TTC549 (cell line): ENCODE results near the gene SEMA3B.
"Not testable (repeated sequence)": the region's sequence is repeated elsewhere in the genome, so short reads cannot be mapped to it uniquely, and the experiment has no call there.

ENCODE experiments used
- FAIRE-seq: peaks from 2 replicates; lab custom pipeline; 2012; peaks lifted over from hg19 to GRCh38; lab: Jason Lieb, UNC

The SEMA3B gene

GRCh38 chr3:50238549-50239026 lies 30.4 kb upstream of the SEMA3B start:
- no peak for FAIRE-seq

- FAIRE-seq = no peak
These were observed 29.3 kb upstream of the SEMA3B start for GRCh38 chr3:50239649-50240048.

GRCh38 chr3:50241163-50241562 lies 27.8 kb upstream of the SEMA3B start:
- FAIRE-seq = no peak

- no peak for FAIRE-seq
These were observed 27.1 kb upstream of the SEMA3B start for GRCh38 chr3:50241713-50242380.

- no peak for FAIRE-seq
These were observed 26.6 kb upstream of the SEMA3B start for GRCh38 chr3:50242381-50242770.

GRCh38 chr3:50242851-50243542 lies 25.9 kb upstream of the SEMA3B start:
- FAIRE-seq = no peak

DNA sequence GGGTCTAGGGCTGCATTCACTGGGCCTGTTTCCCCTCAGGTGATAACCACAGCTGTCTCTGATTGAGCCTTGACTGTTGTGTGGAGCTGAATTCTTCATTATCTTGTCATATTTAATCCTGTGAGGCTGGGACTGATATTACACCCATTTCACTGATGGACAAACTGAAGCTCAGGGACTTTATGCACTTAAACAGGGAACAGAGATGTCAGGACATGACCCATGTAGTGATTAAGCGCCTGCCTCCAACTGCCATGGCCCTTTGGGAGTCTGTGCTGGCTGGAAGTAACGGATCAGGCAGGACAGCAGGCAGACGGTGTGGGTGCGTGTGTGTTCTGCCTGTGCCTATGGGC lies 25.4 kb upstream of the SEMA3B start:
- no peak for FAIRE-seq

- not testable (repeated sequence) for FAIRE-seq
These were observed 24.1 kb upstream of the SEMA3B start for GRCh38 chr3:50244813-50245212.

GRCh38 chr3:50245251-50245745 lies 23.6 kb upstream of the SEMA3B start:
- no peak for FAIRE-seq

DNA sequence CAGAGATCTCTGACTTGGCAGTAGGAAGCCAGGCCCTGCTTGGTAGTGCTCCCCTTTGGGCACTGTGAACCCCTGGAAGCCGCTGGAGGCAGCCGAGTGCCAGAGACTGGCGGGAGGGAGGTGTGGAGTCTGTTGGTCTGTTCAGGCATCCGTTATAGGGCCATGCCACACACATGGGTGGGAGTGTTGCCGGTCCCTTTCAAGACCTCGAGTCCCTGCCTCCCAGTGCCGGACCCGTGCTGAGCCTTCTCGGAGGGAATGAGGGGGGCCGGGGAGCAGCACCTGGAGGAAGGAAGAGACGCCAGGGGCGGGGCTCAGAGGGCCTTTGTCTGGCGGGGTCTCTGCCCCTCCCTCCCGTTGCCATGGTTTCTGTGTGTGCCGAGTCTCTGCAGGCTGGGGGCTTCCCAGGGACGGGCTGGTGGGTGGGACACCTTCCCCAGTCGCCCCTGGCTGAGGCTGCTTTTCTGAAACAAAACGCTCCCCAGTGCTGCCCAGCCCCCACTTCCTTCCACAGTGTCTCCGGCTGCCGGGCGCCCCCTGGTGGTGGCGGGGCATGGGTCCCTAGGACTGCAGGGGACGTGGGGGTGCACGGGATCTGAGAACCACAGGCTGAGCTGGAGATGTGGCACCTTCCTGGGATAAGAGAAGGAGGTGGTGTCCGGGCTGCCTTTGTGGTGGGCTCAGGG lies 23.0 kb upstream of the SEMA3B start:
- no peak for FAIRE-seq

GRCh38 chr3:50246517-50246954 lies 22.4 kb upstream of the SEMA3B start:
- no peak for FAIRE-seq

DNA sequence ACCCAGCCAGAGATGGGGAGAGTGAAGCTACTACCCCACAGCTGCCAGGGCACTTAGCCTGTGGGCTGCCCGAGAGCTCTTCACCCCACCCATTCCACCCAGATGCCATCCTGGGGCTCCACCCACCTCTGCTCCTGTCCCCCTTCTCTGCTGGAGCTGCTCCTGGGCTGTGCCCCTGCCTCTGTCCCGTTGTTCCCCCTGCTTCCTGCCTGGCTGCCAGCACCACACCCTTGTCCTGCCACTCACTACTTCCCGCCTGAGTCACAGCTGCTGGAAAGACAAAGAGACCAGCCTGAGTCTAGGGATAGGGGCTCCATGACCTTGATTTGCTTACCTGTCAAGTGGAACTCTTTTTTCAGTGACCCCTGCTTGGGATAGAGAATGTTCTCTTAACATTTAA lies 20.6 kb upstream of the SEMA3B start:
- FAIRE-seq = no peak

DNA sequence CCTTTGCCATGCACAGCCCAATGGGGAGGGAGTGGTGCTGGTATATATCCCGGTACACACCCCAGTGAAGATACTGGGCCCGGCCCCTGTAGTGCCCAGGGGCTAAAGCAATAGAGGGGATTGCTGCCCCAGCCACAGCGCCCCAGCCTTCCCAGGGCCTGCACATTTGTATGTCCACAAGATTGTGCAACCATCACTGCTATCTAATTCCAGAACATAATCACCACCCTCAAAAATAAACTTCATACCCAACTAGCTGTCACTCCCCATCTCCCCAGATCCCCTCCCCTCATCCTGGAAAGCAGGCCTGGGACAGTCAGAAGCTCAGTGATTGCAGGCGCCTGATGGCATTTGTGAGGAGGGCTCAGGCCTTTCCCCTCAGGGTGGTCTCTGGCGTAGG lies 19.5 kb upstream of the SEMA3B start:
- FAIRE-seq = no peak

DNA sequence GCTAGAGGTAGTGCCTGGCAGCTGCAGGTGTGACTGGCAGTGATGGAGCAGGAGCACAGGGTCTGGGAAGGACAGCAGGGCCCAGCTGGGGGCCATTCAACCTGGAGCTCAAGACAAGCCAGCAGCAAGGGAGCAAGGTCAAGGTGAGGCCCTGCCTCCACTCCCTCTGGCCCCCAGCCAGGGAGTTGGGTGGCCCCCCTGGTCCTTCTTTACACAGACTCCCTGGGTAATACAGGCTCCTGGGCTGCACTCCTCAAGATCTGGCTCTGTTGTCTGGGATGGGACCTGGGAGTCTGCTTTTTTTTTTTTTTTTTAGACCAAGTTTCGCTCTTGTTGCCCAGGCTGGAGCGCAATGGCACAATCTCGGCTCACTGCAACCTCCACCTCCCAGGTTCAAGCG lies 18.4 kb upstream of the SEMA3B start:
- no peak for FAIRE-seq

- no peak for FAIRE-seq
These were observed 17.7 kb upstream of the SEMA3B start for GRCh38 chr3:50251220-50251619.

DNA sequence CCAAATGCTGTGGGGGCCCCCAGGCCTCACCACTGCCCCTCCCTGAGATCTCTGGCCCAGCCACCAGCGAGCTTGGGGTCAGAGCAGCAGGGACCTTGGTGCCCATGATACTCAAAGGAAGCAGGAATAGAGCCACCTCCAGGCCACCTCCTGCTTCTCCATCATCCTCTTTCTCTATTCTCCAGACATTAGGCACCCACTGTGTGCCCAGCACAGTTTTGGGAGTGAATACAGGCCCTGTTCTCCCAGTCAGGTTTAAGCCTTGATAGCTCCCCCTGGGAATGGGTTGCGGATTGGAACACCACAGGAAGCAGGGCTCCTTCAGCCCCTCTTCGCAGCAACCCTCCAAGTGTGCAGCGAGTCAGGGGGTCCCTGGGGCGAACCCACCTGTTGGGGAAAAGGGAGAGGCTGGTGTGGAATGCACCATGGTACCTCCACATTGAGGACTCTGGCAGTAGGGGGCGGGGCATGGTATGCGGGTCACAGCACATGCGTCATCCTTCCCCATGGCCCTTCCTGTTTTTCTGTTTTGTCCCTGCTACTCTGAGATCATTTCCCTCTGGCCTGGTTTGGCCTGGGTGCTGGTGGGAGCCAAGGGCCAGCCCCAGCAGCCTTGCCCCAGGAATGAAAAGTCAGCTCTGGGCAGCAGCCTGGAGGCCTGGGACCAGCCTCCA lies 14.2 kb upstream of the SEMA3B start:
- no peak for FAIRE-seq

DNA sequence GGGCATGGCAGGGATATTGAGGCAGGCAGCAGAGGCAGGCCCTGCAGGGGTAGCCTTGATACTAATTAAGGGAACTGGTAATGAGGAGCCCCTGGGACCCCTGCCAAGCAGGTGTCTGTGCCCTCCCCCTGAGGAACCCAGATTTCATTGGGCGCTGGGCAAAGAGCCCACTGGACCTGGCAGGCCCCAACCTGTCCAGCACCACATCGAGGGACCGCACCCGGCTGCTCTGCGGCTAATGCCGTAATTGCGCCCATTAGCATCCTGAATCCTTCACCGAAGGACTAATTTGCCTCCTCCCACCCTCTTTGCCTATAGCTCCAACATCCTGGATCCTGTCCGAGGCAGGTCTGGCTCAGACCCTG lies 13.7 kb upstream of the SEMA3B start:
- no peak for FAIRE-seq

DNA sequence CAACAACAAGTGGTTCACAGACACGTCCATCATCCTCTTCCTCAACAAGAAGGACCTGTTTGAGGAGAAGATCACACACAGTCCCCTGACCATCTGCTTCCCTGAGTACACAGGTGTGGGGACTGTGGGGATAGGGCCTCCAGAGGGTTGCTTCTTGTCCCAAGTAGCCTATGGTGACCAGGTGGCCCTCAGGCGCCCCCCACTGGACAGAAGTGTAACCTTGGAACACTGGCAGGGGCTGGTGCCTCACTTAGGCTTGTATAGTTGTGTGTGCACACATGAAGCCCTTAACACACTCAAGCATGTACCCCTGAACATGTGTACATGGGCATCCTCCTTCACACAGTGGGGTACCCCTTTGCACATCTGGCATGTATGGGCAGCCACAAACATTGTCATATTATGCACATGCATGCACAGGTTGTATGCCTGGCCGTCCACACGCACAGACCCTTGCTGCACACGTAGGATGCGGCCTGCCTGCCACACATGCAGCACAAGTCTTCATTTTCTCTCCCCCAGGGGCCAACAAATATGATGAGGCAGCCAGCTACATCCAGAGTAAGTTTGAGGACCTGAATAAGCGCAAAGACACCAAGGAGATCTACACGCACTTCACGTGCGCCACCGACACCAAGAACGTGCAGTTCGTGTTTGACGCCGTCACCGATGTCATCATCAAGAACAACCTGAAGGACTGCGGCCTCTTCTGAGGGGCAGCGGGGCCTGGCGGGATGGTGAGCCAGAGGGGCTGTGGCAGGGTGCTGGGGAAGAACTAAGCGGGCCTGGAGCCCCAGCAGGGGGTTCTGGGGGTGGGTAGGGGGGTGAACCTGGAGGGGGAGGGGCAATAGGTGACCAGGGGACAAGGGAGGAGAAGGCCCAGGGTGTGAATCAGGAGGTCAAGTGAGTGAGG lies 11.7 kb upstream of the SEMA3B start:
- no peak for FAIRE-seq

DNA sequence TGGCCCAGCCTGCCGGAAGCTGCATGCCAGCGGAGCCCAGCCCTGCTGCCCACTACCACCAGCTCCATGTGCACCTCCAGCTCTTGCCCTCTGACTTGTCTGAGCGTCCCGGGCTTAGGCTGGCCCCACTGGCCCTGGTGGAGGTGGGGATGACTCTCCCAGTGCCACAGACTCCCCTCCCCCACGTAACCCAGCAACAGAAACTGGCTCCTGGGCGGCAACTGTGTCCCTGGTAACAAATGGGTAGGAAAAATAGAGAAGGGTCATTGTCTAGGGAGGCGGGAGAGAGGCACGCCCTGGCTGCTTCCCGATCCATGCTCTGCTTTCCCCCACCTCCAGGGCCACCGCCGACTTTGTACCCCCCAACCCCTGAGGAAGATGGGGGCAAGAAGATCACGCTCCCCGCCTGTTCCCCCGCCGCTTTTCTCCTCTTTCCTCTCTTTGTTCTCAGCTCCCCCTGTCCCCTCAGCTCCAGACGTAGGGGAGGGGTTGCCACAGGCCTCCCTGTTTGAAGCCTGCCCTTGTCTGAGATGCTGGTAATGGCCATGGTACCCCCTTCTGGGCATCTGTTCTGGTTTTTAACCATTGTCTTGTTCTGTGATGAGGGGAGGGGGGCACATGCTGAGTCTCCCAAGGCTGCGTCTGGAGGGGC lies 10.8 kb upstream of the SEMA3B start:
- FAIRE-seq = no peak

GRCh38 chr3:50258979-50259378 lies 10.0 kb upstream of the SEMA3B start:
- no peak for FAIRE-seq

GRCh38 chr3:50259432-50260026 lies 9.4 kb upstream of the SEMA3B start:
- no peak for FAIRE-seq
